Retina (tissue), 1 donor: Measurements from ENCODE around the gene CFP.

Experiments used
- DNase-seq: peaks from one replicate; pipeline ENCODE4 v3.0.0-alpha.2; 2016

Gene CFP

GRCh38 chrX:47597222-47597621 lies 32.5 kb downstream of the CFP start:
- no peak for DNase-seq

- no peak for DNase-seq
Measured at GRCh38 chrX:47596256-47596655, 33.5 kb downstream of the CFP start.

- DNase-seq, result no peak
Measured at GRCh38 chrX:47595716-47596251, 33.9 kb downstream of the CFP start.

- DNase-seq, result no peak
Measured at GRCh38 chrX:47593522-47593921, 36.2 kb downstream of the CFP start.

GRCh38 chrX:47590984-47591383 lies 38.7 kb downstream of the CFP start:
- DNase-seq, result no peak

GRCh38 chrX:47587906-47588735 lies 41.6 kb downstream of the CFP start:
- DNase-seq, result no peak

GRCh38 chrX:47587091-47587891 lies 42.4 kb downstream of the CFP start:
- no peak for DNase-seq

- no peak for DNase-seq
Measured at GRCh38 chrX:47586043-47586787, 43.5 kb downstream of the CFP start.

- no peak for DNase-seq
Measured at GRCh38 chrX:47585273-47585672, 44.5 kb downstream of the CFP start.

- DNase-seq, result no peak
Measured at GRCh38 chrX:47584714-47585113, 45.0 kb downstream of the CFP start.

- DNase-seq, result no peak
Measured at GRCh38 chrX:47583240-47583861, 46.4 kb downstream of the CFP start.

GRCh38 chrX:47581731-47582647 lies 47.7 kb downstream of the CFP start, which contains the start of gene TIMP1:
TIMP1 (plus strand) TSS chrX:47582436; CDS start chrX:47583416, 980 bp downstream.
- DNase-seq, result peak; percentile 75

- DNase-seq, result no peak
Measured at GRCh38 chrX:47579537-47579936, 50.2 kb downstream of the CFP start.

- no peak for DNase-seq
Measured at GRCh38 chrX:47578692-47579091, 51.0 kb downstream of the CFP start.

- no peak for DNase-seq
Measured at GRCh38 chrX:47577901-47578300, 51.8 kb downstream of the CFP start.

- no peak for DNase-seq
Measured at GRCh38 chrX:47577424-47577823, 52.3 kb downstream of the CFP start.

- DNase-seq, result no peak
Measured at GRCh38 chrX:47576021-47576898, 53.5 kb downstream of the CFP start.

- DNase-seq, result peak; percentile 36
Measured at GRCh38 chrX:47574547-47575301, 55.0 kb downstream of the CFP start.

- no peak for DNase-seq
Measured at GRCh38 chrX:47574076-47574546, 55.6 kb downstream of the CFP start.
